ENCODE results near the gene AKT1. TPM values are rescaled to one million over a fixed set of nuclear protein-coding genes. Genes with fewer than 3 reads are reported as not detected.

Gene AKT1
- total RNA-seq, 4 donors from 2014 or later = 51.9 to 91.0 (median 88.7) TPM

DNA sequence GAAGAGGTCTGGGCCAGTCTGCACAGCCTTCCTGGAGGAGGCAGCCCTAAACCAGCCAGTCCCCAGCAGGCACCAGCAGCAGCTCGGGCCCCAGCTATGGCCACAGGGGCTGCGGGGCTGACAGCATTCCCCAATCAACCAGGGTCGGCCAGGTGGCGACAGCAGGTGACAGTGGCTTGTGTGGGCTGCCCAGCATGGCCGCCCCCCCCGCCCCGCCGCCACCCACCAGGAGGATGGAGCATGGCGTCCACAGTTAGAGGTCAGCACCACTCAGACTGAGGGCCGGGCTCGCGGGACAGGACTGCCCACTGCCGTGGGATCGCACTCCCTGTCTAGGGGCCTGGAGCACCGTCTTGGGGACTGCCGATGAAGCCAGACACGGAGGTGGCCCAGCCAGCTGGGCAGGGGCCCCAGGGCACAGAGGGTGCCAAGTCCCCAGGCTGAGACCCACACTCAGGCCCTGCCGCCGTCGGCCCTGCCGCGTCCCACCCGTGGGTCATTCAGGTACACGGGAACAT is 15.0 kb downstream of the AKT1 start:
- no peak for TF ChIP-seq POLR2A (IDR thresholded peaks at IDR 0.05)
- TF ChIP-seq, protein P1, sequence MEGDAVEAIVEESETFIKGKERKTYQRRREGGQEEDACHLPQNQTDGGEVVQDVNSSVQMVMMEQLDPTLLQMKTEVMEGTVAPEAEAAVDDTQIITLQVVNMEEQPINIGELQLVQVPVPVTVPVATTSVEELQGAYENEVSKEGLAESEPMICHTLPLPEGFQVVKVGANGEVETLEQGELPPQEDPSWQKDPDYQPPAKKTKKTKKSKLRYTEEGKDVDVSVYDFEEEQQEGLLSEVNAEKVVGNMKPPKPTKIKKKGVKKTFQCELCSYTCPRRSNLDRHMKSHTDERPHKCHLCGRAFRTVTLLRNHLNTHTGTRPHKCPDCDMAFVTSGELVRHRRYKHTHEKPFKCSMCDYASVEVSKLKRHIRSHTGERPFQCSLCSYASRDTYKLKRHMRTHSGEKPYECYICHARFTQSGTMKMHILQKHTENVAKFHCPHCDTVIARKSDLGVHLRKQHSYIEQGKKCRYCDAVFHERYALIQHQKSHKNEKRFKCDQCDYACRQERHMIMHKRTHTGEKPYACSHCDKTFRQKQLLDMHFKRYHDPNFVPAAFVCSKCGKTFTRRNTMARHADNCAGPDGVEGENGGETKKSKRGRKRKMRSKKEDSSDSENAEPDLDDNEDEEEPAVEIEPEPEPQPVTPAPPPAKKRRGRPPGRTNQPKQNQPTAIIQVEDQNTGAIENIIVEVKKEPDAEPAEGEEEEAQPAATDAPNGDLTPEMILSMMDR (IDR thresholded peaks at IDR 0.05) = no peak

DNA sequence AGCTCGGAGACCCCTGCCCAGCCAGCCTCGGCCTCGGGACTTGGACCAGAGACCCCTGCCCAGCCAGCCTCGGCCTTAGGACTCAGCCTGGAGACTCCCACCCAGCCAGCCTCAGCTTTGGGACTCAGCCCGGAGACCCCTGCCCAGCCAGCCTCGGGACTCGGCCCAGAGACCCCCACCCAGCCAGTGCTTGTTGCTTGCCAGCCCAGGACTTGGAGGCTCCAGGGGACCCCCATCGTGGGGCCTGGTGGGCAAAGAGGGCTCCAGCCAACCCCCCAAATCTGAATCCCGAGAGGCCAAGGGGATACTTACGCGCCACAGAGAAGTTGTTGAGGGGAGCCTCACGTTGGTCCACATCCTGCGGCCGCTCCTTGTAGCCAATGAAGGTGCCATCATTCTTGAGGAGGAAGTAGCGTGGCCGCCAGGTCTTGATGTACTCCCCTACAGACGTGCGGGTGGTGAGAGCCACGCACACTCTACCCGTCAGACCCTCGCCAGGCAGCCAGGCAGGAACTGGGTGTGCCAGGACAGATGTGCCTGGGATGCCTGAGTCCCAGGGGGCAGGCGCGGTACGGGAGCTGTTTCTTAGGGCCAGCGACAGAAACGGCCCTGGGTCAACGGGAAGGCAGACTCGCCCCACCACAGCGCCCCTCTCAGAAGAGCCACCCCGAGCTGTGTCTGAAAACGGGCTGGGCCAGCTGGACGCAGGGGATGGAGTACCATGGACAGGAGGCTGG is 15.6 kb downstream of the AKT1 start:
- TF ChIP-seq, protein P1 (IDR thresholded peaks at IDR 0.05) = no peak
- TF ChIP-seq POLR2A (IDR thresholded peaks at IDR 0.05) = no peak
- intact Hi-C loops (cut with DNase I; ENCODE audit: low total_unique reads) = no loop called here
- no peak for DNase-seq (ENCODE audit: low spot score in 2 of 2)
- H3K4me3 ChIP-seq (ENCODE audit: low read depth, poor library complexity, severe bottlenecking) = no peak overlapping the region
- WGBS, 2 donors = 86 to 88% methylated on average over 26 to 30 of the region's 32 CpGs

More for the DNA sequence above, 15.0 kb downstream of the AKT1 start:
- no peak for DNase-seq (ENCODE audit: low spot score in 2 of 2)
- WGBS, 2 donors = 88 to 93% methylated on average over 15 to 17 of the region's 24 CpGs
- no peak overlapping the region for H3K4me3 ChIP-seq (ENCODE audit: low read depth, poor library complexity, severe bottlenecking)
- intact Hi-C loops (cut with DNase I; ENCODE audit: low total_unique reads) = no loop called here

DNA sequence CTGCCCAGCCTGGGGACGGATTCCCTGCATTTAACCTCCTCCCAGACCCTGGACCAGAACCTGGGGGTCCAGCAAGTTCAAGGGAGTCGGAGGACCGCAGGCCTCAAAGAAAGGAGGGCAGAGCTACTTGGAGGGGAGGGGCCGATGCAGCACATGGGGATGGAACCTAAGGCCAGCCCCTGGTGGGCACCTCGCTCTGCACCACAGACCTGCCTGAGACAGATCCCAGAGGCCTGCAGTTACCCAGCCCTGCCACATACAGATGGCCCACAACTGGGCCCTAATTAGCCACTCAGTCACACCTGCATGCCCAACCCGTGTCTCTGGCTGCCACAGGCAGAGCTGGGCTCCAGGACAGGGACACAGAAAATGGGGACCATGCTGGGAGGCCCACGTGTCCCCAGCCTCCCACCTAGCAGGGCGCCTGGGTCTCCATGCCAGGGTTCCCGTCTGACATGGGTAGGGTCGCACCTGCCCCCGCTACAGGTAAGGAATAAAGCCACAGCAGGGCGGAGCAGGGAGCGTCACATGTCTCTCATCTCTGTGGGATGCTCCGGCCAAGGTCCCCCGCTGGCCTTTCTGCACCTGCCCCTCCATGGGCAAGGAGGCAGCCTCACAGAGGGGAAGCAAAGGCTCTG is 16.7 kb downstream of the AKT1 start:
- 88 to 94% methylated on average over 11 to 15 of the region's 15 CpGs for WGBS, 2 donors
- TF ChIP-seq POLR2A (IDR thresholded peaks at IDR 0.05) = no peak
- TF ChIP-seq, protein P1 (IDR thresholded peaks at IDR 0.05) = no peak
- H3K4me3 ChIP-seq (ENCODE audit: low read depth, poor library complexity, severe bottlenecking) = no peak overlapping the region
- no peak for DNase-seq (ENCODE audit: low spot score in 2 of 2)
- intact Hi-C loops (cut with DNase I; ENCODE audit: low total_unique reads) = no loop called here

DNA sequence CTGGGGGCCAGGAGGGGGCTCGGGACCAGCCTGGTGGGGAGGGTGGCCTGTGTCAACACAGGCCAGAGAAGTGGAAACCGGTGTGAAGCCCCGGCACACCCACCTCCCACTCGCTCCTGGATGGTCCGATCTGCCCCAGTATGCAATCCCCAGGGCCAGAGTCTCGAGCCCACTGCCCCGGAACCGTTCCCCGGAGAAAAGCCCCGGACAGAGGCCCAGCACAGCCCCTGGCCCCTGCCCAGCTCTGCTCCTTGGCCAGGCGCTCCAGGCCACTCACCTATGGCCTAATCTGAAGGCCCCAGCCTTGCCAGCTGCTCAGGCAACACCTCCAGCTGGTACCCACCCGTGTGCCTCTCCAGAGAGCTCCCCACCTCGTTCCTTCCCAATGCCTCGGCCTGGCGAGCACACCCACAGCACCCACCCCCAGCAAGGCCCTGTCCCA is 17.7 kb downstream of the AKT1 start:
- 79 to 85% methylated on average over 15 of the region's 15 CpGs for WGBS, 2 donors
- no peak overlapping the region for H3K4me3 ChIP-seq (ENCODE audit: low read depth, poor library complexity, severe bottlenecking)
- intact Hi-C loops (cut with DNase I; ENCODE audit: low total_unique reads) = no loop called here
- DNase-seq (ENCODE audit: low spot score in 2 of 2) = no peak
- no peak for TF ChIP-seq POLR2A (IDR thresholded peaks at IDR 0.05)
- TF ChIP-seq, protein P1 (IDR thresholded peaks at IDR 0.05) = no peak

DNA sequence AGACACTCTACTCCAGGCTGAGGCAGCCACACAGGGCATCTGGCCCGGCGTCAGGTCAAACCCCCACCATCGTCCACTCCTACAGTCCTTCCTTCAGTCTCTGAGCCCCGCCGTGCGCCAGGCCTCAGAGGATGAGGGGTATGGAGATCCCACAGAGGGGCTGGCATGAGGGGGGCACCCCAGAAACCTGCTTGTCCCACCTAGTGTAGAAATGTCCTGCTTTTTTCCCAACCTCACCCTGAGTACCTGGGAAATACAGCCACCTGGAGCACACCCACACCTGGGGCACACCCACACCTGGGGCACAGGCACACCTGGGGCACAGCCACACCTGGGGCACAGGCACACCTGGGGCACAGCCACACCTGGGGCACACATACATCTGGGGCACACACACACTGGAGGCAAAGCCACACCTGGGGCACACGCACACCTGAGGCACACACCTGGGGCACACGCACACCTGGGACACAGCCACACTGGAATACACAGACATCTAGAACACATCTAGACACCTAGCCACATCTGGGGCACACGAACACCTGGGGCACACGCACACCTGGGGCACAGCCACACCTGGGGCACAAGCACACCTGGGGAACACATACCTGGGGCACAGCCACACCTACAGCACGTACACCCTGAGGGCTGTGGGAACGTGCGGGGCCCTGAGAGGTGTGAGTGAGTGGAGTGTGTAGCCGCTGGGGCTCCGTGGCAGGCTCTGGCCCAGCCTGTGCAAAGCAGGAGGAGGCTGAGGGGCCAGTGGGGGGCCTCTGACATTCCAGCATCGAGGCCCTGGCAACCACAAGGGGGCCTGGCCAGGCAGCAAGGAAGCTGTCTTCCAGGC is 18.4 kb downstream of the AKT1 start:
- 70 to 74% methylated on average over 12 to 16 of the region's 16 CpGs for whole genome bisulfite sequencing, 2 donors
- no peak for DNase-seq (ENCODE audit: low spot score in 2 of 2)
- intact Hi-C loops (cut with DNase I; ENCODE audit: low total_unique reads) = no loop called here
- H3K4me3 ChIP-seq (ENCODE audit: low read depth, poor library complexity, severe bottlenecking) = no peak overlapping the region
- TF ChIP-seq, protein P1 (IDR thresholded peaks at IDR 0.05) = no peak
- TF ChIP-seq POLR2A (IDR thresholded peaks at IDR 0.05) = no peak
